ENCODE measurements around the gene MPHOSPH8. TPM values are rescaled to one million over a fixed set of nuclear protein-coding genes. Genes with fewer than 3 reads are reported as not detected.

Gene MPHOSPH8
- polyA plus RNA-seq, 3 donors, result 2.1 to 13.5 (median 5.3) TPM

GRCh38 chr13:19592657-19593180 lies 40.7 kb upstream of the MPHOSPH8 start:
- Histone ChIP-seq H3K4me1 (ENCODE audit: control insufficient read depth in 1 of 2, insufficient read depth in 2 of 2, low read length in 2 of 2) (peaks cover 0 to under 1% of the 10 kb centered on the region in 2 donors), H4K20me1 (ENCODE audit: insufficient read depth, low read length) (no peaks in the 10 kb centered on the region), H2AFZ (ENCODE audit: insufficient read depth, low read depth, low read length, poor library complexity, severe bottlenecking) (no peak overlapping the region), H3K27me3 (ENCODE audit: control insufficient read depth in 2 of 2, insufficient read depth in 2 of 2, low read length in 2 of 2) (no peaks in the 10 kb centered on the region), H3K9me3 (replicated peaks in 1 of 2; ENCODE audit: control insufficient read depth in 1 of 2, insufficient read depth in 1 of 2, low read length in 2 of 2) (no peaks in the 10 kb centered on the region), H3K4me3 (replicated peaks in 1 of 3; ENCODE audit: low read depth in 2 of 3, low read length in 3 of 3) (no peak overlapping the region), H3K9ac (ENCODE audit: insufficient read depth, low read length, poor library complexity, severe bottlenecking) (no peak overlapping the region), H3K27ac (ENCODE audit: low read depth in 1 of 2, low read length in 2 of 2) (no peak overlapping the region), H3K36me3 (replicated peaks in 1 of 2; ENCODE audit: control insufficient read depth in 1 of 2, insufficient read depth in 2 of 2, low read length in 2 of 2) (no peaks in the 10 kb centered on the region), H3K79me2 (ENCODE audit: insufficient read depth, low read length) (no peaks in the 10 kb centered on the region), H3K4me2 (replicated peaks; ENCODE audit: extremely low read depth, low read length, poor library complexity, severe bottlenecking) (no peak overlapping the region)
- Mint-ChIP-seq H3K9me3 (peaks cover 0 to 12% (median 4%) of the 10 kb centered on the region in 7 donors), H3K27me3 (ENCODE audit: low read depth in 3 of 3) (peaks cover 4 to 13% (median 6%) of the 10 kb centered on the region in 3 donors), H3K36me3 (no peaks in the 10 kb centered on the region), H3K4me3 (no peak overlapping the region), H3K4me1 (peaks cover 8% of the 10 kb centered on the region), H3K27ac (no peak overlapping the region)
- no peak for DNase-seq
- no peak for TF ChIP-seq CTCF (IDR thresholded peaks at IDR 0.05)
- intact Hi-C loops (cut with micrococcal nuclease), result no loop called here
- no CpG with 5 or more reads among the region's 1 CpG for WGBS (ENCODE audit: insufficient coverage)

GRCh38 chr13:19596086-19596485 lies 37.4 kb upstream of the MPHOSPH8 start:
- H3K9me3 Mint-ChIP-seq, result peaks cover 0 to 13% (median 2%) of the 10 kb centered on the region in 7 donors
- no peaks in the 10 kb centered on the region for H3K36me3 Mint-ChIP-seq
- H3K4me1 ChIP-seq (ENCODE audit: control insufficient read depth in 1 of 2, insufficient read depth in 2 of 2, low read length in 2 of 2), result no peaks in the 10 kb centered on the region
- no peaks in the 10 kb centered on the region for H4K20me1 ChIP-seq (ENCODE audit: insufficient read depth, low read length)
- H3K27me3 ChIP-seq (ENCODE audit: control insufficient read depth in 2 of 2, insufficient read depth in 2 of 2, low read length in 2 of 2), result peaks cover under 1 to 10% of the 10 kb centered on the region in 2 donors
- peaks cover 22 to 34% (median 24%) of the 10 kb centered on the region in 3 donors for H3K27me3 Mint-ChIP-seq (ENCODE audit: low read depth in 3 of 3)
- no peak overlapping the region for H3K4me3 Mint-ChIP-seq
- no peak overlapping the region for H2AFZ ChIP-seq (ENCODE audit: insufficient read depth, low read depth, low read length, poor library complexity, severe bottlenecking)
- H3K27ac ChIP-seq (ENCODE audit: low read depth in 1 of 2, low read length in 2 of 2), result no peak overlapping the region
- no peak overlapping the region for H3K4me2 ChIP-seq (replicated peaks; ENCODE audit: extremely low read depth, low read length, poor library complexity, severe bottlenecking)
- TF ChIP-seq CTCF (IDR thresholded peaks at IDR 0.05), result no peak
- no peaks in the 10 kb centered on the region for H3K36me3 ChIP-seq (replicated peaks in 1 of 2; ENCODE audit: control insufficient read depth in 1 of 2, insufficient read depth in 2 of 2, low read length in 2 of 2)
- H3K27ac Mint-ChIP-seq, result no peak overlapping the region
- H3K4me3 ChIP-seq (replicated peaks in 1 of 3; ENCODE audit: low read depth in 2 of 3, low read length in 3 of 3), result no peak overlapping the region
- no peak overlapping the region for H3K9ac ChIP-seq (ENCODE audit: insufficient read depth, low read length, poor library complexity, severe bottlenecking)
- no peaks in the 10 kb centered on the region for H3K9me3 ChIP-seq (replicated peaks in 1 of 2; ENCODE audit: control insufficient read depth in 1 of 2, insufficient read depth in 1 of 2, low read length in 2 of 2)
- intact Hi-C loops (cut with micrococcal nuclease), result no loop called here
- WGBS (ENCODE audit: insufficient coverage), result 100% methylated on average over 3 of the region's 3 CpGs
- no peaks in the 10 kb centered on the region for H3K79me2 ChIP-seq (ENCODE audit: insufficient read depth, low read length)
- no peak for DNase-seq
- peaks cover 8% of the 10 kb centered on the region for H3K4me1 Mint-ChIP-seq

All from CD14-positive monocyte (primary cell).